ENCODE measurements around the gene SHISA9.

DNA sequence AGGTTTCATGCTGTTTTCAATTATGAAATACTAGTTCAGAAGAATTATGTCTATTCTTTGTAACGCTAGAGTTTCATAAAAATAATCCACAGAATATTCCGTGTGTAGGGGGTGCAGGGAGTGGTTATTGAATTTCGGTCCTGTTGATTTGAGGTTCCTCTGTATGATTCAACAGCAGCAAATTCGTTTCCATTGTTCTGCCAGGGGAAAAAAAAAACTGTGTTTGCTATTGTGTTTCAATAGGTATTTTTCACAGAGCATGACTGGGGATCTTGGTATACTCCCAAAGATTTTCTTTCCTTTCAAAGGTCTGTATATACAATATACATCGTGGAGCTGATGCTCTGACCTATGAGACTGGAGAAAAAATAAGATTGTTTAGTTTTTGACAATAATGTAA is 15.8 kb downstream of the SHISA9 start:
- TF ChIP-seq POLR2AphosphoS5 (IDR thresholded peaks at IDR 0.05; ENCODE audit: low read depth, low read length) (no peak), FOXP2 (optimal IDR thresholded peaks at IDR 0.05; ENCODE audit: borderline replicate concordance, extremely low read depth, extremely low read length, insufficient read depth) (no peak), TAF1 (IDR thresholded peaks at IDR 0.05; ENCODE audit: borderline replicate concordance, insufficient read depth, low read length) (no peak), SIN3A (IDR thresholded peaks at IDR 0.05; ENCODE audit: borderline replicate concordance, insufficient read depth, low read length) (no peak)
- TF ChIP-seq, protein P1, sequence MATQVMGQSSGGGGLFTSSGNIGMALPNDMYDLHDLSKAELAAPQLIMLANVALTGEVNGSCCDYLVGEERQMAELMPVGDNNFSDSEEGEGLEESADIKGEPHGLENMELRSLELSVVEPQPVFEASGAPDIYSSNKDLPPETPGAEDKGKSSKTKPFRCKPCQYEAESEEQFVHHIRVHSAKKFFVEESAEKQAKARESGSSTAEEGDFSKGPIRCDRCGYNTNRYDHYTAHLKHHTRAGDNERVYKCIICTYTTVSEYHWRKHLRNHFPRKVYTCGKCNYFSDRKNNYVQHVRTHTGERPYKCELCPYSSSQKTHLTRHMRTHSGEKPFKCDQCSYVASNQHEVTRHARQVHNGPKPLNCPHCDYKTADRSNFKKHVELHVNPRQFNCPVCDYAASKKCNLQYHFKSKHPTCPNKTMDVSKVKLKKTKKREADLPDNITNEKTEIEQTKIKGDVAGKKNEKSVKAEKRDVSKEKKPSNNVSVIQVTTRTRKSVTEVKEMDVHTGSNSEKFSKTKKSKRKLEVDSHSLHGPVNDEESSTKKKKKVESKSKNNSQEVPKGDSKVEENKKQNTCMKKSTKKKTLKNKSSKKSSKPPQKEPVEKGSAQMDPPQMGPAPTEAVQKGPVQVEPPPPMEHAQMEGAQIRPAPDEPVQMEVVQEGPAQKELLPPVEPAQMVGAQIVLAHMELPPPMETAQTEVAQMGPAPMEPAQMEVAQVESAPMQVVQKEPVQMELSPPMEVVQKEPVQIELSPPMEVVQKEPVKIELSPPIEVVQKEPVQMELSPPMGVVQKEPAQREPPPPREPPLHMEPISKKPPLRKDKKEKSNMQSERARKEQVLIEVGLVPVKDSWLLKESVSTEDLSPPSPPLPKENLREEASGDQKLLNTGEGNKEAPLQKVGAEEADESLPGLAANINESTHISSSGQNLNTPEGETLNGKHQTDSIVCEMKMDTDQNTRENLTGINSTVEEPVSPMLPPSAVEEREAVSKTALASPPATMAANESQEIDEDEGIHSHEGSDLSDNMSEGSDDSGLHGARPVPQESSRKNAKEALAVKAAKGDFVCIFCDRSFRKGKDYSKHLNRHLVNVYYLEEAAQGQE (IDR thresholded peaks at IDR 0.05; ENCODE audit: insufficient read depth in 1 of 2, low read depth in 2 of 2, low read length in 2 of 2): no peak
